MV-4-11 (cell line): ENCODE measurements around the gene FN3K.
"Not testable (repeated sequence)": the region's sequence is repeated elsewhere in the genome, so short reads cannot be mapped to it uniquely, and the experiment has no call there.

ENCODE experiments used
- DNase-seq: peaks from one replicate; lab custom pipeline; 2025; lab: John Stamatoyannopoulos, UW

FN3K gene

GRCh38 chr17:82775001-82775823 lies 39.8 kb downstream of the FN3K start:
- DNase-seq: no peak

- no peak for DNase-seq
Measured at GRCh38 chr17:82776454-82776853, 41.0 kb downstream of the FN3K start.

GRCh38 chr17:82777778-82778375 lies 42.5 kb downstream of the FN3K start:
- DNase-seq: not testable (repeated sequence)

- DNase-seq: no peak
Measured at GRCh38 chr17:82779541-82779940, 44.1 kb downstream of the FN3K start.

GRCh38 chr17:82780195-82780594 lies 44.8 kb downstream of the FN3K start:
- no peak for DNase-seq

- no peak for DNase-seq
Measured at GRCh38 chr17:82780971-82781893, 45.8 kb downstream of the FN3K start.

- DNase-seq: peak; percentile 72
Measured at GRCh38 chr17:82781894-82782274, 46.5 kb downstream of the FN3K start.

- DNase-seq: no peak
Measured at GRCh38 chr17:82782657-82783207, 47.3 kb downstream of the FN3K start.

- DNase-seq: no peak
Measured at GRCh38 chr17:82783498-82783897, 48.1 kb downstream of the FN3K start.

GRCh38 chr17:82785581-82785980 lies 50.2 kb downstream of the FN3K start:
- not testable (repeated sequence) for DNase-seq

GRCh38 chr17:82786427-82786826 lies 51.0 kb downstream of the FN3K start:
- no peak for DNase-seq

- DNase-seq: no peak
Measured at GRCh38 chr17:82787081-82787848, 51.9 kb downstream of the FN3K start.

GRCh38 chr17:82788206-82789001 lies 53.0 kb downstream of the FN3K start:
- DNase-seq: no peak

- DNase-seq: no peak
Measured at GRCh38 chr17:82789051-82789592, 53.7 kb downstream of the FN3K start.

GRCh38 chr17:82789806-82790205 lies 54.4 kb downstream of the FN3K start:
- DNase-seq: no peak

- no peak for DNase-seq
Measured at GRCh38 chr17:82790391-82790790, 55.0 kb downstream of the FN3K start.

GRCh38 chr17:82791532-82791931 lies 56.1 kb downstream of the FN3K start:
- no peak for DNase-seq

- no peak for DNase-seq
Measured at GRCh38 chr17:82793974-82794630, 58.7 kb downstream of the FN3K start.

GRCh38 chr17:82794781-82795482 lies 59.5 kb downstream of the FN3K start:
- DNase-seq: no peak
